Right renal pelvis (tissue), 4 donors: ENCODE measurements around the gene TBC1D3B. TPM values are rescaled to one million over a fixed set of nuclear protein-coding genes. Genes with fewer than 3 reads are reported as not detected.
"Not testable (repeated sequence)": the region's sequence is repeated elsewhere in the genome, so short reads cannot be mapped to it uniquely, and the experiment has no call there.

Experiments
- DNase-seq, 4 donors: peaks; one replicate each; pipeline ENCODE4 v3.0.0-alpha.2; 2013; ENCODE audit warnings: low read depth in 4 of 4, low spot score in 3 of 4, missing footprints in 1 of 4
- polyA plus RNA-seq, 4 donors: library from polyadenylated mRNA; unstranded; fragments of 120-200 nt; gene quantifications; one replicate each; pipeline ENCODE4 v1.2.1, GENCODE V29; 2013; ENCODE audit not compliant: insufficient read length in 4 of 4

Gene TBC1D3B
- polyA plus RNA-seq, 4 donors, result 3.6 to 8.5 (median 6.5) TPM

DNA sequence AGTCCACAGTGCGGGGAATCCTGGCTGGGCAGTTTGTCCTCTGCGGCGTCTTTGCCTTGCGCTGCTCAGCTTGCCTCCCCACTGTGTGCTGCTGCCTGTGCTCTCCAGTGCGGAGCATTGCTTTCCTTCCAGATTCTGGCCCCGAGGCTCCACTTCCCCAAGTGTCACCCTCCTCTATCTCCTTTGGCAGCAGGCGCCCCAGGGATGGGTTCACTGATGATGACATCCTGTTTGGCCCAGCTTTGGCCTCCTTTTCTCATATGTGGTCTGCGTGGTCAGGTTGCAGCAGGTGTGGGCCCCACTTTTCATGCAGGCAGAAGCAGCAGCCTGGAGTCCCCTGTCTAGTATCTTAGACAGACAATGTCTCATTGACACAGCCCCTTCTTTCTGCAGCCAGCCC lies 25.1 kb upstream of the TBC1D3B start:
- DNase-seq, result not testable (repeated sequence)

DNA sequence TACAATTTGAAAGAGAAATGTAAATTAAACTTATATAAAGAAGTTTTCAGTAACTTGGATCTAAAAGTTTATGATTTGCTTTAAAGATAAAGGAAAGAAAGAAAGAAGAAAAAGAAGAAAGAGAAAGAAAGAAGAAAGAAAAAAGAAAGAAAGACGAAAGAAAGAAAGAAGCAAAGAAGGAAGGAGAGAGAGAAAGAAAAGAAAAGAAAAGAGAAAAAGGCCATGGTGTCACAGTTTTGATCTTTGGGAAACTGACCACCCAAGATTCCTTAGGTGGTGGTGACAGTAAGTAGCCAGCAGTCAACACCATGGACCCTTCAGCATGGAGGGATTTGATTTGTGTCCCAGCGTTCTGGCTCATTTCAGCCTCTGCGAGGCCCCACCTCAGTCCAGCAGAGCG lies 24.7 kb upstream of the TBC1D3B start:
- DNase-seq, result not testable (repeated sequence)

DNA sequence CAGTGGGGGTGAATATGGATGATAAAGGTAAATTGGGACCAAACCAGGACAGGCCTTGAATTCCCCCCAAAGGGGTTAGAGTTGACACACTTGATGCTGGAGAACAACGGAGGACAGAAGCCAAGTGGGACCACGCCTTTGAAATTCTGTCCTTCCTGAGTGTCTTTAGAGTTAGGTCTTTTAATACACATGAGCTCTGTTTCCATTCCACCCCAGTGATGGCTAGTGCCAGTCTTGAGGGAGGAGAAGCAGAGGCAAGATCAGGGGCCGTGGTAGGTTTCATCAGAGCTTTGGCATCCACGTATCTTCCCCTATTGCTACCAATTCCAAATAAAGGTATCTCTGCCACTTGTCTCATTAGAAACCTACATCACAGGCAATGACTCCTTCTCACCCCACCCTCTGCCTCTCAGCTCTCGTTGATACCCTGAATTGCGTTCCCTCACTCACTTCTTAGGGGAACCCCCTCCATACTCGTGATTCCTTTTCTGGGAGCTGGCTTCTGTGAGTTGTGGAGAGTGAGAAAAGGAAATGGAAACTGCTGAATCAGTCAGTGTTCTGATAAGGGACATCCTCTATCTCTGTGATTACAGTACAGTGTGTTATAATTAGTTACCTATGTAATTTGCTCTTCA lies 22.5 kb upstream of the TBC1D3B start:
- no peak for DNase-seq

DNA sequence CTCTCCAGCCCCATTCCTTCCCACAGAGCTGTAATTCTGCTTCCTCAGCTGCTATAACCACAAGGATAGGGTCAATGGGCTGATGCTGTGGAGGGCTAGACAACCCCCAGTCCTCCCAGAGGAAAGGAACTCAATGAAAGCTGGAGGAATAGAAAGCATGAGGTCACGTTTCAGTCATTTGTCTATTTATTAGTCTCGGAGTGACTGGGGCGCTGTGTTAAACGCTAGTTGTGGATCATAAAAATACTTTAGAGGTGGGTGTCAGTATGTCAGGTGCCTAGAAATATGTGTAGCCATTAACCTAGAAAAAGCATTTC lies 20.9 kb upstream of the TBC1D3B start:
- DNase-seq, result no peak

DNA sequence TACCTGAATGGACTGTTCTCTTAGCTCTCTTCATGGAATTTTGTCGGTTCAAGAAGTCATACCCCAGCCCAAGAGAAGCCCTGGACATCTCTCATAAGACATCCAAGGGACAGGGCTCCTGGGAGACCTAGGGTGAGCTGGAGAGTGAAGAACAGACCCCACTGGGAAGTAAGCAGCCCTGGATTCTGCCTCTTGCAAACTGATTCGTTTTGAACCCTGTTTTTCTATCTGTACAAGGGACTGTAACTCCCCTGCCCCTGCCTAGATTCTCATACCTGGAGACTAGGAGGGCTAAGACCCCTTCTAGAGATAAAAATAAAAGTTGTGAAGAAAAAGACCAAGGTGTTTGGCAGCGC lies 19.7 kb upstream of the TBC1D3B start:
- DNase-seq, result no peak

DNA sequence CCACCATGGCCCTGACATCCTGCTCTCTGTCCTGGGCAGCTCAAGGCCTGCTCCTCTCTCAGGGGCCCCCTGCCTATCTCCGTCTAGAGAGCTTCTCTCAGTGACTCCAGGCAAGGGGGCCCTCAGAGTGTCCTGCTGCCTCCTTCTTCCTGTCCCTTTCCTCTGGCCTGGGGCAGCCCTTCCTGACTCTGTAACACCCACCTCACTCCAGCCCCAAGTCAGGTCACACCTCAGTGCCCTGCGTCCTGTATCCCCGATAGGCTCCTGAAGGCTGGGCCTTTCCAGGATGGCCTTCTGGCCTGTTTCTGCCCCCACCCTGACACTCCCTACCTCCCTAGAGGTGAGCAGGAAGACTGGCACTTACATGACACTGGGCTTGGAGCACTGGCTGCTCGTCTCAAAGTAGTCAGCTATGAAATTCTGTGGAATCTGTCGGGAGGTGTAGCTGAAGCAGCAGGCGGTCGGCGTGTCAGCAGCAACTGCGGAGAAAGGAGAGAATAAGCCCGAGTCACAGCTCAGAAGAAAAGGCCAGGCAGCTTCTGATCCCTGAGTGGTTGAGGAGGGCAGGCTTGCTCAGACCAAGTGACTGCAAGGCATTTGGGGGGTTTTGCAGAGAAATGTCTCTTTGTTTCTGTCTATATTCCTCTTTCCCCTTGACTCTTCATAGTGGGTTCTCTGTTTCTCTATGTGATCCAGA lies 19.1 kb upstream of the TBC1D3B start:
- no peak for DNase-seq

DNA sequence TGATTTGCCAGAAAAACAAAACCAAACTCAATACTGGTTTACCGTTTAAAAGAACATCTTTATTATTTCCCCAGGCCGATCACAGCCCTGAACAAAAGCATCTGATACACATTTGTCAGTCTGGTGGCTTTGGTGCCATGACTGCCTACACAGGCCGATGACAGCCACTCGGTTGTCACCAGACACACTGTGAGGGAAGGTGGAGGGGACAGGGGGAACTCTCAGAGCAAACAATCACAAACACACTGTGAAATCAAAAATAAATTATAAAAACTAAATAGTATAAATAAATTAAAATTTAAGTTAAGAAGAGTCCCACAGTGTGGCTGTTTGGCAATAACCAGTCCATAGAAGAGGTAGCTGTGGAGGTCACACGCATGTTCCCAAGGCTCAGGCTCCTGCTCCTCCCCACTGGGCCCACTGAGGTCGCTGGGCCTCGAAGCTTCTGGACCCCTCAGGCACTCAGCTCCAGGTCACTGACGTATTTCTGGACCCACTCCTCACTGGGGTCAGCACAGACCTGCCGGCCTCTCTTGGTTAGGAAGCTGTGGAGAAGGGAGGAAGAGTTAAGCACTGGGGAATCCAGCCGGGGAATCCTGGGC lies 18.5 kb upstream of the TBC1D3B start:
- DNase-seq, result not testable (repeated sequence)

DNA sequence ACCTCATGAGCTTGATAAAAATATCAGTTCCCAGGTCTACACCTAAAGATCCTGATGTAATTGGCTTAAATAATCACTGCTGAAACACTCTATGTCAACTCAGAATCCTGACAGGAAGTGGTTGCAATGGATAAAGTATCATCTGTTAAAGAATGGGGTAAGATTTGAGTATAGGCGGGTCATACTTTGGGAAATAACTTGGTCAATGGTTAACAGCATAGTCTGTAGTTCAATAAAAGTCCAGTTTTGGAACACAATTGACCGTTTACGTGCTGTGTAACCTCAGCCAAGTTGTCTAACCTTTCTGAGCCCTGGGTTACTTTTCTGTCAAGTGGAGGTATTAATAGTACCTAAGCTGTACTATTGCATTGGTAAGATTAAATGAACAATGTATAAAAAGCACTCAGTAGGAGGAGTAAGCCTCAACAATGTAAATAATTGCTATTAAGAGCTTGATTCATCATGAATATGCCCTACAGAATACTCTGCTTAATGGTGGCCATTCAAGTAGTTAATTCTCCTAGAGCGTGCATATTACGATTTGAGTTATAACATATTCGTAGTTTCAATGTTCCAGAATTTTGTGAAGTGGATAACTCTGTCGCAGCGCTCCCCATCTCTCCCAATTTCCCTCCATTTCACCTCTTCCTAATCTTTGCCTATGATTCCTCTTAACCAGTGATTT lies 17.9 kb upstream of the TBC1D3B start:
- DNase-seq, result not testable (repeated sequence)

DNA sequence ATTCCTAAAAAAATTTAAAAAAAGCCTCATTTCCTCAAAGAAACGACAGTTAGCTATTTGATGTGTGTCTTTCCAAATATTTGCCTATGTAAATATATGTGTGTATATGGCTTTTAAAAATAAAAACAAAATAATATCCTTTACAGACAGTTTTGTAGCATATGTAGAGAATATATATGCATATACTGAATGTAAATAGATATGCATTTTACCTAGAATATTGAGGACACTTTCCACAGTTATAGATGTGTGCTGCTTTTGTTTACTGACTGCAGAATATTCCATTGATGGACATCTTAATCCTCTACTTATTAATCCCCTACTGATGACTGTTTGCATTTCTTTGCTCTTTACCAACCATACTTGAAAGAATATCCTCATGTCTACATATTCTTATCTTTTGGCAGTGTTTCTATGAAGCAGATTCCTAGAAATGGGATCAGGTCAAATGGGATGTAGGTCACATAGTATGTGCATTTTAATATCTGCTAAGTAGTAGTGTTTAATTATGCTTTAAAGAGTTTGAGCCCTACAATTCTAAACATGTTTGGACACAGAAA lies 16.9 kb upstream of the TBC1D3B start:
- DNase-seq, result no peak

DNA sequence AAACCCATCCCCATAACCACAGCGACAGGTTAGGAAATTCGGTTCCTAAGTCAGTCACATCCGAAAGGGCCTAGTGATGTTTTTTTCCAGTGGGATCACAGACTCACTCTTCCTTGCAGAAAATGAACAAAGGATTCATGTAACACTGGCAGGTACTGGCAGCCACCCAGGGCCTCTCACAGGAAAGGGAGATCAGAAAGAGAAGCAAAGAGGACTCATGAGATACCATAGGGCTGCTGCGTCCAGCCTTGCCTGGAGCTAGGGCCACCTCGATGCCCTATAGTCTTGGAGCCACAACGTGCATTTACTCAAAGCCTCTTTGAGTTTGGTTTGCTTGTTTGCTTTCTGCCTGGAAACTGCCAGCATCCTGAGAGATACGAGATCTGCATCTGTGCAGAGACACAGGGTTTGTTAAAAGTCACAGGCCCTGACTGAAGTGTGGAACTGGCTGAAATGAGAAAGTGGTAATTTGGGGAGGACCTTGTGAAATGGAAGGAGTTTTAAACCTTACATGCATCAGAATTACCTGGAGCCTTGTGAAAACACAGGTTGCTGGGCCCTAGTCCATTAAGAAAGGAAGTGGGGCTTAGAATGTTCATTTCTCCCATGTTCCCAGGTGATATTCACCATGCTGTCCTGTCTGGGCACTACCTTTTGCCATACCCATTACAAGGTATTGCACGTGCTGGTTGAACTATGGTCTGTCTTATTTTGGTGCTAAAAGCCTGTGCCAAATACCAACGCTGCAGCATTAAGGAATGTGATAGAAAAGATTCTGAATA lies 14.3 kb upstream of the TBC1D3B start:
- not testable (repeated sequence) for DNase-seq

DNA sequence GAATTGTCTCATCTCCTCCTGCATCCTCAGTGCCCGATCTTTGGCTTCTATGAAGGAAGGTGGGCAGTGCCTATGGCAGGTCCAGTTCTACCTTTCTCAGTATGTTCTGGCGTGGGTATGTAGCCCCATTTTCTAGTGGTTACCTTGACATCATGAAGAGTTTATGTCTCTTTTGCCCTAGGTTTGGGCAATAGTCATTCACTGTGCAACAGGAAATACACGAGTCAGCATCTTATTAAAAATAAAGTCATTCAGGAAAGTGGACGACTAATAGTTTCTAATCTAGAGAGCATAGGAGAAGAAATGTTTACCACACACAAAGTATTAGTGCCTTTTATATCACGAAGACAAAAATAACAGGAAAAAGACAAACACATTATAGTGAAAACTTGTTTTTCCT lies 13.6 kb upstream of the TBC1D3B start:
- not testable (repeated sequence) for DNase-seq

DNA sequence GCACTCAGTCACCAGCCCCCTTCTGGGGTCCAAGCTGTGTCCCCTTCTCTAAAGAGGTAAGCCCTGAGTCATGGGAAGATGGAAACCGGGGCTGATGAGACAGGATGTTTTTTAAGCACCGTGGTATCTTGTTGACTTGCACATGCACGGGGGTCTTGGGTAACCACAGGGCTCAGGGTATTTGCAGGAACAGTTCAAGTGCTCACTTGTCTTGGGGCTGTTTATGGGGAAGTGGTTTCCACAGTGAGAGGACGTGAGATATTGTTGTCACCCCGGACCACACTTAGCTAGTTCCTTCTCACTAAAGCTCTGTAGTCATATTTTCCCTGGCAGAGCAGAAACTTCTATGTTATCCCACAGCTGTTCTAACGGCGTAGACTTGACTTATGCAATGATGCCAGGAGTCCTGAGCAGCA lies 12.5 kb upstream of the TBC1D3B start:
- no peak for DNase-seq

DNA sequence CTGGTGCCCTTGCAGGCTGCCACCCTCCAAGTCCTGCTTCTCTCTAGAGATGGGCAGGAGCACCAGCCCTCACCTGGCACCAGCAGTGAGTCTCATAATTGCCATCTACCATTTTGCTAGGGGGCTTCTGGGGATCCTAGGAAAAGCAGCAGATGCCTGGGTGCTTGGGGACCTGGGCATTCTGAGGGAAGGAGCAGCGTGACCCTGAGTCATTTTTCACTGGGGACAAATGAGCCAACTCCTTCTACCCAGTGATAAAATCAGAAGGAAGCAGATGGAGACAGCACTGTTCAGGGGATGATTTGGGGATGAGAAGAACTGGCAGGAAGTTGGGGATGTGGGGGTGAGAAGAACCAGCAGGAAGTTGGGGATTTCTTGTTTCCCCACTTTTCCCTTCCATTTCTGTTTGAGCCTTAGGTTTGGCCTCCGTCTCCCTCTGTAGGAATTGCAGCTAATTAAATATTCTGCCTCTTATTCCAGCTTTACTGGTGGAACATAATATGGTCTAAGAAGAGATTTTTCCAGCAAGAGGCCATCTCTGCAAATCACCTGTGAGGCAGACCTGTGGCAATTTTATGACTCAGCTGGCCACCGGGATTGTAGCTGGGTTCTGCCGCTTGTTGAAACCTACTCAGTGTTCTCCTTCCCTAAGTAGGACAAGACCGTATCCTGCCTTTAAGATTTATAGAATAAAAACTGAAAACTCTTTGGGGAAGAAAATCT lies 11.7 kb upstream of the TBC1D3B start:
- DNase-seq, result not testable (repeated sequence)

DNA sequence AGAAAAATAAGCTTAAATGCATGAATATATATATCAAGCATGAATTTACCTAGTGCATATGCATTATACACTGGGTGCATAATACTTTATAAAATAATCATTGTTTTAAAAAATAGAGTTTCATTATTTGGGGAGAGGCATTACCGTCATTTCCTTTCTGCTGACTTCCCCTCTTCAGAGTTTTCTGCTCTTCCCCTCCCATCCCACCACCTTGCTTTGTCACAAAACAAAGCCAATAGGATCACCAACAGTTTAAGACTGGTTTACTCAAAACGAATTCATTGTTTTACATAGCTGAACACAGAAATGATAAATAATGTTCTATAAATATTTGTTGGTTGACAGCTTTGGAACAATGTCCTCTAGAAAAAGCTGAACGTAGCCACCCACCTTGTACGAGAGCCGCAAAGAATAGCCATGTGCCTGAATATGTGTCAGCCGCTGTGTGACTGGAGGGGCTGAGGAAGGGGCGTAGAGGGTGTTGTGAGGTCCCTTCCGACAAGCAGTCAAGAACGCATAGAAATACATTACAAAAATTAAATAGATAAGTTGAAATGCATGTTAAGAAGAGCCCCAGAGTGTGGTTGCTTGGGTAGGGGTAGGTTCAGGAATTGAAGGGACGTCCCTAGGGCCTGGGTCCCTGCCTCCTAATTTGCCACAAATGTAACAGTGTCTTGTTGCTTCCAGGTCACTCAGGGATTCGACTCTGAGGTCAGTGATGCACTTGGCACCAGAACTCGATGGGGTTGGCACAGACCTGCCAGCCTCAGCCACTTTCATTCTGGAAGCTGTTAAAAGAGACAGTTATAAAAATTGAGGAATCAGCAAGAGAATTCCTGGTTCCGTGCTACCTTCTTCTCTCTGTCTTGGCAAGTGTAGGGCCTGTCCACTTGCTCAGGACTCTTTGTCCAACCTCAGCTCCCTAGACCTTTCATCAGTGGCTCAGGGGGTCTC lies 10.7 kb upstream of the TBC1D3B start:
- DNase-seq, result not testable (repeated sequence)

DNA sequence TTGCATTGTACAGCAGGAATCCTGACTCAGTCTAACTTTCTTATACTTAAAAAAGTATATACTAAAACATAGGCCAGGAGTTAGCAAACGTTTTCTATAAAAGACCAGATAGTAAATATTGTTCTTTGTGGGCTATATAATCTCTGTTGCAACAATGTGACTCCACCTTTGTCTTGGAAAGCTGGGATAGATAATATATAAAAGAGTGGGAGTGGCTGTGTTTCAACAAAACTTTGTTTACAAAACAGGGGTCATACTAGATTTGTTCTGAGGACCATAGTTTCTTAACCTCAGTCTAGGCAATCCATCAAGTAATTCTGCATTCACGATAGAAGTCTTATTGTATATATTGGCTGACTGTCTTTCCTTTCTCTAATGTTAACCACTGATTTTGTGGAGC lies 9.0 kb upstream of the TBC1D3B start:
- DNase-seq, result no peak

DNA sequence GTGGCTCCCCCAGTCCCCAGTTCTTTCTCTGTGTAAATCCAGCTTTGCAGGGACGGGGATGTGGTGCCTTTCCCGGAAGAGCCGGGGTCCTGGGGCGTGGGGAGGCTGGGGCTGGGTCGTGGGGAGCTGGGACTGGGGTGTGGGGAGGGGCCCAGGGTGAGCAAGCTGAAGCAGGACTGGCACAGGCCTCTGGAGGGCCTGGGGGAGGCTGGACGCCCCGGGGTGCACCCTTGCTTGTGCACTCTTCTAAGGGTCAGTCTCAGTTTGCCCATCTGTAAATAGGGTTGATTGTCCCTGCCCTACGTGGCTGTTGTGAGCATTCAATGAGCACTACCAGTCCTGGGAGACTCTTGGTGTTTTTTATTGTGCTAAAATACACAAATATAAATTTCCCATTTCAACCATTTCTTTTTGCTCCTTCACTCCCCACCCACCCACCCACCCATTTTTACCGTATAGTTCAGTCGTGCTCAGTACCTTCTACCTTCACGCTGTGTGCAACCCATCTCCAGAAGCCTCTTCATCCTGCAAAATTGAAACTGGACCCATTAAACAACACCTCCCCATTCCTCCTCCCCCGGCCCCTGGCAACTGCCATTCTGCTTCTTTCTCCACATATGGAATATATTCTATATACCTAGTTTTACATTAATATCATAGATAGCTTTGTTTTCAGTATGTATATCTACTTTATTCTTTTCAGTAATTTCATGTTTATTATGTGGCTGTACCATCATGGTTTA lies 7.8 kb upstream of the TBC1D3B start:
- no peak for DNase-seq

DNA sequence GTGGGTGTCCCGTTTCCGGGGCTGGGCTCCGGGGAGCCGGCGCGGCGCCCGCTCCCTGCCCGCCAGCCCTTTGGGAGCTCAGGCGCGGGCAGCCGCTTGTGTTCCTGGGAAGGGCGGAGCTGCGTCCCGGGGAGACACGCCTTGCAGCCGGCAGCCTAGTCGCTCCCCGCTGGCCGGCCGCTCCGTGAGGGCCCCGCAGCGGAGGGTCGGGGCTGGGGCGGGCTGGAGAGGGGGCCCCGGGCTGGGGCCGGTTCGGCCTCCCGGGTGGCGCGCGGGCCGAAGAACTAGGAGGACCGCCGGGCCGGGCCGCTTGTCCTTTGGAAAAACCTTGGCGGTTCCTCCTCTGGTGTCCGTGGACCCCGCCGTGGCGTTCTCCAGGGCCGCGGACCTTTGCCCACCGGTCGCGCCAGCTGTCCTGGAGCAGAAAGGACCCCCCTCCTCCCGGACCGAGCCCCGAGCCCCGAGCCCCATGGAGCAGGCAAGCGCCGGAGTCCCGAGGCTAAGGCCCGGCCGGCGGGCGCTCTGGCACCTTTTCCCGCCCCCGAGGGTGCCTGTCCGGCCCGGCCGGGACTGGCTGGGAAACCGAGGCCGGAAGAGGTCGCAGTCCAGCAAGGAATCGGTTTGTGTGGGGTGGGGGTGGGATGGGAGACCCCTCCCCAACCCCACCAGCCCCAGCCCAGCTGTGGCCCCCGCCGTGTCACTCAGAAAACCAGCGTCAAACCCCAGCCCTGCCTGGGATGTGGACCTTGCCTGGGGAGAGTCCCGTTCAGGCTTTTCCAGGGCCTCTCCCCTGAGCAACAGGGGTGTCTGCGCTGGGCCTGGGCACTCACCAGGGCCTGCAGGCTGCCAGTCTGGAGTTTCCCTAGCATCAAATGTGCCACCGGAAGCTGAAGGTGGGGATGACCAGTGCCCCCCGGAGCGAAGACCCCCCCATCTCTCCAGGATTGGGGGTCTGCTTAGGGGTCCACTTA lies 6.8 kb upstream of the TBC1D3B start:
- peak in 3 of 4 donors; percentile 10 to 74 (median 56) for DNase-seq
